GM19351 (cell line): Measurements from ENCODE around the gene FSTL3.
"Not testable (repeated sequence)": the region's sequence is repeated elsewhere in the genome, so short reads cannot be mapped to it uniquely, and the experiment has no call there.

Experiments used
- ATAC-seq: cut with Tn5 transposase; IDR thresholded peaks from one replicate; pipeline ENCODE4 v1.9.1; 2021; ENCODE audit warnings: mild to moderate bottlenecking, moderate library complexity; ENCODE audit not compliant: unreplicated experiment

FSTL3 gene

GRCh38 chr19:681029-682019 is 5.1 kb downstream of the FSTL3 start:
- ATAC-seq: no peak

GRCh38 chr19:682678-683320 is 6.6 kb downstream of the FSTL3 start:
- ATAC-seq: no peak

- ATAC-seq: no peak
Observed at GRCh38 chr19:685454-685931, 9.3 kb downstream of the FSTL3 start.

- ATAC-seq: no peak
Observed at GRCh38 chr19:686589-687297, 10.6 kb downstream of the FSTL3 start.

GRCh38 chr19:687569-688166 is 11.5 kb downstream of the FSTL3 start:
- no peak for ATAC-seq

GRCh38 chr19:688214-688613 is 12.0 kb downstream of the FSTL3 start:
- ATAC-seq: no peak

- no peak for ATAC-seq
Observed at GRCh38 chr19:688992-689391, 12.8 kb downstream of the FSTL3 start.

GRCh38 chr19:690203-690602 is 14.0 kb downstream of the FSTL3 start:
- ATAC-seq: no peak

GRCh38 chr19:694481-695351 is 18.5 kb downstream of the FSTL3 start:
- ATAC-seq: no peak

- no peak for ATAC-seq
Observed at GRCh38 chr19:695352-695949, 19.3 kb downstream of the FSTL3 start, which contains the start of gene PRSS57. Gene PRSS57, minus strand, starts transcription at chr19:695452. Its CDS starts 22 bp downstream, at chr19:695430.

GRCh38 chr19:698529-698928 is 22.3 kb downstream of the FSTL3 start:
- not testable (repeated sequence) for ATAC-seq

- not testable (repeated sequence) for ATAC-seq
Observed at GRCh38 chr19:699885-700284, 23.7 kb downstream of the FSTL3 start.

GRCh38 chr19:702847-703246 is 26.7 kb downstream of the FSTL3 start:
- ATAC-seq: not testable (repeated sequence)

GRCh38 chr19:703329-703650 is 27.1 kb downstream of the FSTL3 start:
- ATAC-seq: no peak

GRCh38 chr19:703651-704446 is 27.7 kb downstream of the FSTL3 start:
- ATAC-seq: no peak

GRCh38 chr19:704447-704741 is 28.2 kb downstream of the FSTL3 start:
- no peak for ATAC-seq

- no peak for ATAC-seq
Observed at GRCh38 chr19:708154-709143, 32.3 kb downstream of the FSTL3 start, which contains the start of gene PALM. Gene PALM, plus strand, starts transcription at chr19:708935. Its CDS starts 212 bp downstream, at chr19:709147.
